DOHH2 (cell line): ENCODE data around the gene ZFPM1.

ENCODE experiments used
- H3F3A ChIP-seq: fragments of 200-600 bp; sonication (generic), shearing (Covaris generic); 2 replicates; pipeline ENCODE4 v1.6.0; 2016; ENCODE audit warnings: antibody characterized with exemption, mild to moderate bottlenecking; ENCODE audit not compliant: control insufficient read depth, insufficient read depth
- H3K27ac ChIP-seq: fragments of 200-600 bp; sonication (generic); 2 replicates; pipeline ENCODE4 v1.5.1; 2014; ENCODE audit warnings: low read depth, mild to moderate bottlenecking, low read length, moderate library complexity
- H3K27me3 ChIP-seq: fragments of 200-600 bp; sonication (generic); 2 replicates; pipeline ENCODE4 v1.6.1; 2014; ENCODE audit warnings: mild to moderate bottlenecking, low read length, mixed read lengths; ENCODE audit not compliant: control insufficient read depth
- H3K36me3 ChIP-seq: fragments of 200-600 bp; sonication (generic); 2 replicates; pipeline ENCODE4 v1.6.1; 2014; ENCODE audit warnings: mild to moderate bottlenecking, low read length, moderate library complexity, mixed read lengths; ENCODE audit not compliant: control insufficient read depth
- H3K4me1 ChIP-seq: fragments of 200-600 bp; sonication (generic); 2 replicates; pipeline ENCODE4 v1.6.1; 2014; ENCODE audit warnings: mild to moderate bottlenecking, low read length, mixed read lengths; ENCODE audit not compliant: control insufficient read depth
- H3K4me2 ChIP-seq: fragments of 200-600 bp; sonication (generic); 2 replicates; pipeline ENCODE4 v1.6.0; 2014; ENCODE audit warnings: mild to moderate bottlenecking, low read length, moderate library complexity
- H3K4me3 ChIP-seq: fragments of 200-600 bp; sonication (generic); 2 replicates; pipeline ENCODE4 v1.5.1; 2014; ENCODE audit warnings: mild to moderate bottlenecking, low read length, mixed read lengths
- H3K79me2 ChIP-seq: fragments of 200-600 bp; sonication (generic); 2 replicates; pipeline ENCODE4 v1.6.1; 2014; ENCODE audit warnings: mild to moderate bottlenecking, low read length, mixed read lengths; ENCODE audit not compliant: control insufficient read depth
- H3K9me2 ChIP-seq: fragments of 200-600 bp; sonication (generic); replicated peaks from 2 replicates; pipeline ENCODE4 v1.6.1; 2014; ENCODE audit warnings: mild to moderate bottlenecking, low read length, mixed read lengths; ENCODE audit not compliant: control insufficient read depth
- H3K9me3 ChIP-seq: fragments of 200-600 bp; sonication (generic); 2 replicates; pipeline ENCODE4 v1.6.1; 2014; ENCODE audit warnings: antibody characterized with exemption, low read length, mixed read lengths; ENCODE audit not compliant: control insufficient read depth, insufficient read depth
- H4K20me1 ChIP-seq: fragments of 200-600 bp; sonication (generic); 2 replicates; pipeline ENCODE4 v1.6.0; 2014; ENCODE audit warnings: low read depth, mild to moderate bottlenecking, antibody characterized with exemption, low read length, moderate library complexity; ENCODE audit not compliant: control insufficient read depth, insufficient read depth
- EZH2phosphoT487 ChIP-seq: fragments of 200-600 bp; sonication (generic); IDR thresholded peaks from 2 replicates; pipeline ENCODE4 v1.6.1; 2017; ENCODE audit warnings: borderline replicate concordance, mild to moderate bottlenecking, antibody characterized with exemption, low read length, moderate library complexity, mixed read lengths
- TF ChIP-seq, protein P1 (sequence below): fragments of 200-600 bp; sonication (generic); IDR thresholded peaks from one replicate; pipeline ENCODE4 v1.5.1; 2014; ENCODE audit warnings: antibody characterized with exemption, mild to moderate bottlenecking, low read depth, low read length; ENCODE audit not compliant: poor library complexity, severe bottlenecking

Gene ZFPM1

DNA sequence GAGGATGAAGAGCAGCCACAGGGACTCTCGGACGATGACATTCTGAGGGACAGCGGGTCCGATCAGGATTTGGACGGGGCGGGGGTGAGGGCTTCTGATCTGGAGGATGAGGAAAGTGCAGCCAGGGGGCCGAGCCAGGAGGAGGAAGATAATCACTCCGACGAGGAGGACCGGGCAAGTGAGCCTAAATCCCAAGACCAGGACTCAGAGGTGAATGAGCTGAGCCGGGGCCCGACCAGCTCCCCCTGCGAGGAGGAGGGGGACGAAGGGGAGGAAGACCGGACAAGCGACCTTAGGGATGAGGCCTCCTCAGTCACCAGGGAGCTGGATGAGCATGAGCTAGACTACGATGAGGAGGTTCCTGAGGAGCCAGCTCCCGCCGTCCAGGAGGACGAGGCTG lies 124.1 kb downstream of the ZFPM1 start:
- Histone ChIP-seq H3F3A (no peaks in the 10 kb centered on the region), H3K36me3 (peaks cover 84% of the 10 kb centered on the region), H3K4me3 (no peak overlapping the region), H3K4me1 (peaks cover 4% of the 10 kb centered on the region), H3K79me2 (peaks cover 98% of the 10 kb centered on the region), H4K20me1 (peaks cover 18% of the 10 kb centered on the region), H3K27me3 (no peaks in the 10 kb centered on the region), H3K9me3 (no peaks in the 10 kb centered on the region), H3K27ac (no peak overlapping the region), H3K9me2 (no peaks in the 10 kb centered on the region), H3K4me2 (no peak overlapping the region)
- TF ChIP-seq EZH2phosphoT487, result no peak
- TF ChIP-seq, protein P1, sequence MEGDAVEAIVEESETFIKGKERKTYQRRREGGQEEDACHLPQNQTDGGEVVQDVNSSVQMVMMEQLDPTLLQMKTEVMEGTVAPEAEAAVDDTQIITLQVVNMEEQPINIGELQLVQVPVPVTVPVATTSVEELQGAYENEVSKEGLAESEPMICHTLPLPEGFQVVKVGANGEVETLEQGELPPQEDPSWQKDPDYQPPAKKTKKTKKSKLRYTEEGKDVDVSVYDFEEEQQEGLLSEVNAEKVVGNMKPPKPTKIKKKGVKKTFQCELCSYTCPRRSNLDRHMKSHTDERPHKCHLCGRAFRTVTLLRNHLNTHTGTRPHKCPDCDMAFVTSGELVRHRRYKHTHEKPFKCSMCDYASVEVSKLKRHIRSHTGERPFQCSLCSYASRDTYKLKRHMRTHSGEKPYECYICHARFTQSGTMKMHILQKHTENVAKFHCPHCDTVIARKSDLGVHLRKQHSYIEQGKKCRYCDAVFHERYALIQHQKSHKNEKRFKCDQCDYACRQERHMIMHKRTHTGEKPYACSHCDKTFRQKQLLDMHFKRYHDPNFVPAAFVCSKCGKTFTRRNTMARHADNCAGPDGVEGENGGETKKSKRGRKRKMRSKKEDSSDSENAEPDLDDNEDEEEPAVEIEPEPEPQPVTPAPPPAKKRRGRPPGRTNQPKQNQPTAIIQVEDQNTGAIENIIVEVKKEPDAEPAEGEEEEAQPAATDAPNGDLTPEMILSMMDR, result no peak

DNA sequence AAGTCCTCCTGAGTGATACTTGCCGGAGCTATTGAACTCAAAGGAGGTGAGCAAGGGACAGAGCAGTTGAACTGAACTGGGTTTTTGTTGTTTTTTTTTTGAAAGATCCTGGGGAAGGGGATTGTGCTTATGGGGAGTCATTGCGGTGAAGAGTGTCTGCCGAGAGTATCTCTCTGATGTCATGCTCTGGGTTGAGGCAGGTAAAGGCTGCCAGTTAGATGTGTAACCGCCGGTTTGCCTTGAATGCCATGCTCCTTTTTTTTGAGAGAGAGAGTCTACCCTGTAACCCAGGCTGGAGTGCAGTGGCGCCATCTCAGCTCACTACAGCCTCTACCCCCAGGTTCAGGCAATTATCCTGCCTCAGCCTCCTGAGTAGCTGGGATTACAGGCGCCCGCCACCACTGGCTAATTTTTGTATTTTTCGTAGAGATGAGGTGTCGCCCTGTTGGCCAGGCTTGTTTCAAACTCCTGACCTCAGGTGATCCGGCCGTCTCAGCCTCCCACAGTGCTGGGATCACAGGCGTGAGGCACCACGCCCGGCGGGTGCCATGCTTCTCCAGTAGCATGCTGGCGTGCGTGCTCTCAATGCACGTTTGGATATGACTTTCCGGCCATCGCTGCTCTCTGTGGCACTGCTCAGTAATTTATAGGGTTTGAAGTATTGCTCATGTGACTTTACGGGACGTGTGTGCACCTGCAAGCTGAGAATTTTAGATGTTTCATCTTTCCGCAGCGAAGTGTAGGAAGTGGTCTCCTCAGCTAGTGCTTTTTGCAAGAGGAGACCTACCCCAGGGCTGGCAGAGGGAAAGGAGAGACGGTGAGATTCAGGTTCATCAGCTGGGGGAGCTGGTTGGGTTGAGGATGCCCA lies 125.6 kb downstream of the ZFPM1 start:
- H3K79me2 ChIP-seq, result peaks cover 98% of the 10 kb centered on the region
- peaks cover 83% of the 10 kb centered on the region for H3K36me3 ChIP-seq
- H3K4me1 ChIP-seq, result no peaks in the 10 kb centered on the region
- no peak overlapping the region for H3K27ac ChIP-seq
- no peak overlapping the region for H3K4me3 ChIP-seq
- no peak overlapping the region for H3K4me2 ChIP-seq
- no peaks in the 10 kb centered on the region for H3K27me3 ChIP-seq
- no peaks in the 10 kb centered on the region for H3K9me2 ChIP-seq
- TF ChIP-seq EZH2phosphoT487, result no peak
- TF ChIP-seq, protein P1, result no peak
- H3K9me3 ChIP-seq, result no peaks in the 10 kb centered on the region
- no peaks in the 10 kb centered on the region for H3F3A ChIP-seq
- peaks cover 10% of the 10 kb centered on the region for H4K20me1 ChIP-seq

DNA sequence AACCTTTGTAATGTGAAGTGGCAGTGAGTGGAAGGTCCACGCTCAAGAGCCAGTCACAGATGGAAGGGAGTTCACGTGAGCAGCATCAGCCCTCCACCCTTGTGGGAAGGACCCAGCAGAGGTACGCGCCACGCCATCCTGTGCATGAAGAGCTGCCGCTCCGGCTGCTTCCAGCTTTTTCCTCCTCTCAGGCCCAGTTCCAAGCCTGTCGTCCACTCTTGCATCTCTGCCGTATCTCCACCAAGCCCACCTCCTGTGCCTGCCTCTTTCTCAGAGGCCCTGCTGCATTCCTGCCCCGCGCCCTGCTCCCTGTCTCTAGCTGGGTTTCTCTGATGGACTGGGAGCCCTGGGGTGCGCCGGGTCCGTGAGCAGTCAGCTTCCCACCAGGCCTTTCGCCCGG lies 127.3 kb downstream of the ZFPM1 start:
- Histone ChIP-seq H3K9me2 (no peaks in the 10 kb centered on the region), H3K9me3 (no peaks in the 10 kb centered on the region), H3K4me3 (no peak overlapping the region), H3K27me3 (no peaks in the 10 kb centered on the region), H3K79me2 (peaks cover 98% of the 10 kb centered on the region), H3K4me1 (no peaks in the 10 kb centered on the region), H4K20me1 (peaks cover 10% of the 10 kb centered on the region), H3F3A (no peaks in the 10 kb centered on the region), H3K4me2 (no peak overlapping the region), H3K27ac (no peak overlapping the region), H3K36me3 (peaks cover 85% of the 10 kb centered on the region)
- TF ChIP-seq EZH2phosphoT487, result no peak
- TF ChIP-seq, protein P1, result no peak
